Astrocyte (in vitro differentiated cells and primary cell): Measurements from ENCODE around the gene ADARB2.

ENCODE experiments used
- EZH2 ChIP-seq: IDR thresholded peaks from 2 replicates; pipeline ENCODE4 v1.6.1; 2012; ENCODE audit warnings: mild to moderate bottlenecking, low read length, inconsistent platforms; ENCODE audit not compliant: insufficient read depth
- TF ChIP-seq, protein P1 (sequence below): IDR thresholded peaks from 2 replicates; pipeline ENCODE4 v1.5.1; 2011; ENCODE audit warnings: low read depth, mild to moderate bottlenecking, inconsistent platforms, low read length, moderate library complexity; ENCODE audit not compliant: insufficient read depth

DNA sequence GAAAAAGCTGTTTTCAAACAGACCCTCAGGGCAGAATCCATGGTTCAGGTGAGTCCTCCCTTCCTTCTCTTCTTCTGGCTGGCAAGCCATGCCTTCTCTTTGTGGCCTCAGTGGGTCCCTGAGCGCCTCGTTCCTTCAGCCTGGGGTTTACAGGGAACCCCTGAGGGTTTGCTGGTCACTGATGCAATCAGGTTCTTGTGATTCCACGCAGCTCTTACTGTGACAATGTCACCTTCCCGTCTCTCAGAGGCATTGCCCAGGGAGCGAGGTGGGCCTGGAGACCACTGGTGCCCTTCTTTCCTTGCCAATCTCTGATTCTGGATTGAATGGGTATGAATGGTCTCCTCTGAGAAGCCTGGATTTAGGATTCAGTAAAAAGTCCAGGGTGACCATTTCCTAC lies 132.2 kb downstream of the ADARB2 start:
- TF ChIP-seq, protein P1, sequence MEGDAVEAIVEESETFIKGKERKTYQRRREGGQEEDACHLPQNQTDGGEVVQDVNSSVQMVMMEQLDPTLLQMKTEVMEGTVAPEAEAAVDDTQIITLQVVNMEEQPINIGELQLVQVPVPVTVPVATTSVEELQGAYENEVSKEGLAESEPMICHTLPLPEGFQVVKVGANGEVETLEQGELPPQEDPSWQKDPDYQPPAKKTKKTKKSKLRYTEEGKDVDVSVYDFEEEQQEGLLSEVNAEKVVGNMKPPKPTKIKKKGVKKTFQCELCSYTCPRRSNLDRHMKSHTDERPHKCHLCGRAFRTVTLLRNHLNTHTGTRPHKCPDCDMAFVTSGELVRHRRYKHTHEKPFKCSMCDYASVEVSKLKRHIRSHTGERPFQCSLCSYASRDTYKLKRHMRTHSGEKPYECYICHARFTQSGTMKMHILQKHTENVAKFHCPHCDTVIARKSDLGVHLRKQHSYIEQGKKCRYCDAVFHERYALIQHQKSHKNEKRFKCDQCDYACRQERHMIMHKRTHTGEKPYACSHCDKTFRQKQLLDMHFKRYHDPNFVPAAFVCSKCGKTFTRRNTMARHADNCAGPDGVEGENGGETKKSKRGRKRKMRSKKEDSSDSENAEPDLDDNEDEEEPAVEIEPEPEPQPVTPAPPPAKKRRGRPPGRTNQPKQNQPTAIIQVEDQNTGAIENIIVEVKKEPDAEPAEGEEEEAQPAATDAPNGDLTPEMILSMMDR: no peak
- no peak for TF ChIP-seq EZH2
